ENCODE results near the gene WWOX.

WWOX gene

DNA sequence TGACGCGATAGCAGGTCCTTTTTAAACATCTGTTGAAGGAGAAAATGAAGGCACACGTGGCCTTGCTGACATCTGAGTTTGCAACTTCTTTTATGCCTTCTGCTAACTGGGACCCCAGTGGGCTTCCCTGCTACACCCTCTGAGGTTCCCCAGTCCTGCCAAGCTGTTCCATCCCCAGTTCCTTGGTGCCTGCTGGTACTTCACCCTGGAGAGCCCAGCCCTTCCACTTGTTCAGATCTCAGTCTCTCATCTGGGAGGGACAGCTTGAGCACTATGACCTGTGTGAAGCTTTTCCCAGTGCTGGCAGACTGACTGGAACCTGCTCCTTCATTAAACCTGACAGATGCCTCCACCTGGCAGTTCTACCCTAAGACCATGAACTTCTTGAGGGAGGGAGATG is 95.5 kb downstream of the WWOX start:
- DNase-seq (ENCODE audit: low read depth, low spot score), result no peak

DNA sequence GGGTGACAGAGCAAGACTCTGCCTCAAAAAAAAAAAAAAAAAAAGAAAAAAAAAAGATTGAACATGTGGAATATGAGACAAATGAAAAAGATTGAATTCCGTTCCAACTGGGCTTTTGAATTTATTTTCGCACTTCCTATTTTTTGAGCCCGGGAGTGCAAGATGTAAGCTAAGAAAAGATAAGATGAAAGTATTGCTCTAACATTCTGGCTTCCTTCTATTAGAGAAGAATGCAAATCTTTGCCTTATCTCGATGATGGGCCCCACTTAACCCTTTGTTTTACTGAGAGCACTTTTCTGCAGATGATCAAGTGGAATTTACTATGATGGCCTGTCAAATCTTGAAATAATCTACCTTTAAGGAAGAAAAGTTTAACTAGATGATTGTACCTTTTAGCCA is 96.3 kb downstream of the WWOX start:
- no peak for DNase-seq (ENCODE audit: low read depth, low spot score)

DNA sequence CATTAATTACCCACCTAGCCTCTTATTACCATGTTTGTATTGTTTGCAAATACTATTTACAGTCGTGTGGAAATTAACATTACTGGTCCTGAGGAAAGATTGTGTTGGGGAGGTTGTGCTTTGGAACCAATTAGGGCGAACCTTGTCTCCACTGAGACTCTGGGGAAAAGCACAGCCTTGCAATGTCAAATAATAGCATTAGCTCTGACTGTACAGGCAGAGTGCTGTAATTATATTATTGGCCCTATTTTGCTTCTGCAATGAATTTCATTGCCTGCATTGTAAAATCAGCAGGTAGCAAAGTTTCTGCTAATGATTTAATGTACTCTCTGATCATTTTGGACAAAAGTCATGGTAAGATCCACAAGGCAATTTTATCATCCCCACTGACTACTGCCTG is 97.0 kb downstream of the WWOX start:
- DNase-seq (ENCODE audit: low read depth, low spot score), result no peak

DNA sequence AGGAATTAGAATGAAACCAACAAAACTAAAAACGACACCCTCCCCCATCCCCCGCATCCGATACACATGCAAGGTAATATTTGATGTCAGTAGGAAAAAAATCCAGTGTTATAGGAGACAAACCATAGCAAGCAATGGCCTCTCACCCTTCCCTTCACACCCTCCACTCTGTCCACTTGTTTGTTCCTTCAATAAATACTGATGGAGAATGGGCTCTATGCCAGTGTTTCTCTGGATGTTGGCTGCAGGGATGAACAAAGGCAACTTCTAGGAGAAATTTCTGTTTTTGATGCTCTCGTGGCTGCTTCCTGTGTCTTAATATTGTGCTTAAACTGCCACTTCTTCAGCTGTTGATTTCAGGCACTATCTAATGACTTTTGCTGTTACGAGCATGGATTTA is 98.8 kb downstream of the WWOX start:
- no peak for DNase-seq (ENCODE audit: low read depth, low spot score)

DNA sequence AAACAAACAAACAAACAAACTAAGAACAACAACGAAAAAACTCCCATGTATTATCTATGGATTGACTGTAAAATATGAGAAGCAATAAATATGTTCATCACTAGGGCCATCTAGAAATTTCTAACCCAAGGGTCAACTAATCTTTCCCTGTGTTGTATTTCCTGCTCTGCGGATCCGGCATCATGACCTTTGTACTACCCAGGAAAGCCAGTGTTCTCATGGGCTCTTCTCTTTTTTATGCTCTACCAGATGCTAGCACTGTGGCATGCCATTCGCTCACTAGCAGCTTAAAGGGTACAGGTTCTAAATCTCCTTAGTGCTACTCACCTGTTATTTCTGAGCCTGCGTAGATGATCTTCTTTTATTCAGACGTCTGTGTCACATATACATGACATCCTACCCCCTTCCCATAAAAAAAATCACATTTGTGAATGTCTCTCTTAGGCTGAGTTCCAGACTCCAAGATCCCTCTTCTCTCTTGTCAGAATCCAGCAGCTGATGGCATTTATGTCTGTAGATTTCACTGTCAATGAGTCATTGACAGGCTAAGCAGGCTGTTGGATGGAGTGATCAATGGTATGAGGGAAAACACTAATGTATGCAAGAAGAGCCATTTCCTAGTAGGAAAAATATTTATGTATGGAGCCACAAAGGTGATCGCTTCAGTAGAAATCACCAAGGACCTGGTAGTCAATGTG is 100.0 kb downstream of the WWOX start:
- DNase-seq (ENCODE audit: low read depth, low spot score), result no peak

DNA sequence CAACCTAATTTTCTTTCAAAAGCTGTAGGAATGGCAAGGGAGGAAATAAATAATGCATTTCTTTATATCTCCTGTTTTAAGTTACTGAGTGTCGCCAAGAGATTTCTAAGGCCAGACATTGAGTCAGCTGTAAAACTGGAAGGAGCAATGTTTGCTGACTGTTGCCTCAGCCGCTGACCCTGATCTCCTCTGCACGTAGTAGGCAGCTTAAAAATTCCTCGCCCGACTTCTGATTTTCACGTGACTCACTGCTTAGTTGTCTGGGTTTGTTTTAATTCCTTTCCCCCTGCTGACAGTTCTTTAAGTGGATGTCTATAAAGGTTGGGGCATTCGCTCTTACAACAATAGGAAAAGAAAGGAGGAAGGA is 100.6 kb downstream of the WWOX start:
- DNase-seq (ENCODE audit: low read depth, low spot score), result no peak

DNA sequence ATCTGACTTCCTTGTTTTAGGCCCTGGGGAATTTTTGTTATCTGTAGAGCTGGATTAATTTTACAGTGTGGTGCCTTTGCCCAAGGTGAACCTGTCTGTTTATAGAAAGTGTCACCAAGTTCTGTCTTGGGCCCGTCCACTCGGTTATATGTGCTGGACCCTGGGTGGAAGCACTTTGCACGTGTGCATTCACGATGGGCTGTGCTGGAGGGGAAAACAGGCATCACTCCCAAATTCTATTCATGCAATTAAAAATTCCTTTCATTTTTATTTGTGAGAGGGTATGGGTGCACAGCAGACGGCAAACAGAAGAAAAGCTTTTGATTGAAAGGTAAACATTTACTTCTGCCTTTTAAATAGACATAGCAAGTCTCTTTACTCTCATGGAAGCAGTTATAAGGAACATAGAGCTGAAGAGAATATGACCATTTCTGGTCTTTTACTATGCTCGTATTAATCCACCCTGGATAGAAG is 101.2 kb downstream of the WWOX start:
- no peak for DNase-seq (ENCODE audit: low read depth, low spot score)

DNA sequence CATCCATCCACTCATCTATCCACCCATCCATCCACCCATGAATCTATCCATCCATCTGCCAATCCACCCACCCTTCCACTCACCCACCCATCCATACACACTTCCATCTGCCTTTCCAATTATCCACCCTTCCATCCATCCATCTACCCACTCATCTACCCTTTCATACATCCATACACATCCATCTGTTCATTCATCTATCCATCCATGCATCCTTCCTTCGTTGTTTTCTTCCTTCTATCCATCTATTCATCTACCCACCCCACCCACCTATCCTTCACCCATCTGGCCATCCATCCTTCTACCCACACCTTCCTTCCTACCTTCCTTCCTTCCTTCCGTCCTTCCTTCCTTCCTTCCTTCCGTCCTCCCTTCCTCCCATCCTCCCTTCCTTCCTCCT is 106.1 kb downstream of the WWOX start:
- no peak for DNase-seq (ENCODE audit: low read depth, low spot score)

DNA sequence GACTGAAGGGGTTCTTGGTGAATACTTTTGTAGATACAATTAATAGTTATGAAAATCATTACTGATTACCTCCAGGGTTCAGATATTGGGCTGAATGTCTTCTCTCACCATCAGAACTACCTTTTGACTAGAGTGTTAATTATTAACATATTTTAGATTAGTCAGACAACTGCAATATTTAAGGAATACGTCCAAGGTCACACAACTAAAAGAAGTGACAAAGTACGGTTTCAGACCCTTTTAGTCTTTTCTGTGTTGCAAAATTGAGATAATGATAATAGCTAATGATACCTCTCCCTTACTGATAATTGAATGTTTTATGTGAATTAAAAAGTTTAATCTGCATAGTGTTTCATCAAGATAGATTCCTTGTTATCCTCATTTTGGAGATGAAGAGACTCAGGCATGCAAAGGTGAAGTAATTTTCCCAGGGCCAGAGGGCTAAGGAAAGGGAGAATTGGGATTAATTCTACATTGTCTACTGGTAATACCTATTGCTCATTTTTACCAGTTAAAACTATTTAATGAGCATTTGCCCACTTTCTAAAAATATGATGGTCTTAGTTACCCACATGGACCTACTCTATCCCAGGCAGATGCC is 107.3 kb downstream of the WWOX start:
- DNase-seq (ENCODE audit: low read depth, low spot score), result no peak

DNA sequence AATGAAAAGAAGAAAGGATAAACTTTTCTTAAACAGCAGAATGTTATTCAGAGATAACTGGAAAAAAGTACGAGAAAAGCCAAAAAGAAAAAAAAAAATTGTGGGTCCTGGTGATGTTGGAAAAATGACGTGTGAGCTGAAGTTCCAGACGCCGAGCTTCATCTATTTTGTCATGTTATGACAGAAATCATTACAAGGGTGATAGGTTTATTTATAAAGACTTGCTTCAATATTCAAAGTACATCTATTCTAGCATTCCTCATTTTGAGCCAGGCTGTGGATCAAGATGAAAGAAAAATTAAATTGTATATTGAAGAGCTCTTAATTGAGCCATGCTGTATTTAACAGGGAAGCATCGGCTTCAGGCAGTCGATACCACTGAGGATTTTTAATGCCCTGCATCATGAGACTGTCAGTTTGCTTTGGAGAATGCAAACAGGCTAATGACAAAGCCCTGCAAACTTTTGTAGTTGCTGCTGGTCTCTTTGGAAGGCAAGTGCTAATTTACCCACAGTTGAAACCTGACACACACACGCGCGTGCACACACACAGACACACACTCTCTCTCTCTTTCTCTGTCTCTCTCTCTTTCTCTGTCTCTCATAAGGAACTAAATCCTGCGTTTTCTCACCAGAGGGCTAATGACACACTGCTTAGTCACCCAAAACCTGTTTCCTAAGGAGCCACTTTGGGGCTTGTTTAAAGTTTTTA is 110.7 kb downstream of the WWOX start:
- DNase-seq (ENCODE audit: low read depth, low spot score), result no peak

DNA sequence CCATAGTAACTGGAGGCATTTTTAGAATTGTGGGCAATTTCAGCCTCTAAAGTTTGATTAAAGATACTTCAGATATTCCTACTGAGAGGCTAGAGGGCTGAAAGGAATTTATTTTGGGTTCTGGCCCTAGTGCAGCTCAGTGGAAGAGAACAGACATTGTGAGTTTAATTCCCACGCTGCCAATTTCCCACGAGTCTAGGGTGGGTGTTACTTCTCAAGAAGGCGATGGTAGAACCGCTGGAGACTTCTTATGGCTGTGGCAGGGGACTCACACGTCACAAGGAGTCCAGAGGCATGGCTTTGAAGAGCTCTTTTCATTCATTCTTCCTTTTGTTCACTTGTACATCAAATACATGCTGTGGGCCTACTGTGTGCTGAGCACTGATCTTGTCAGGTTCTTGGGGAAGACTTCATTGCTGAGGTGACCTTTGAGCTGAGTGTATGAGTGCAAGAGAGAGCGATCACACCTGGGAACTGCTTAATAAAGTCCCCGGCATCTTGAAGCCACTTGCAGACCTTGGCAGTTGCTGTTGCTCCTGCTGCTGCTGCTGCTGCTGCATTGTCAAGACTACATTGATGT is 111.7 kb downstream of the WWOX start:
- no peak for DNase-seq (ENCODE audit: low read depth, low spot score)

DNA sequence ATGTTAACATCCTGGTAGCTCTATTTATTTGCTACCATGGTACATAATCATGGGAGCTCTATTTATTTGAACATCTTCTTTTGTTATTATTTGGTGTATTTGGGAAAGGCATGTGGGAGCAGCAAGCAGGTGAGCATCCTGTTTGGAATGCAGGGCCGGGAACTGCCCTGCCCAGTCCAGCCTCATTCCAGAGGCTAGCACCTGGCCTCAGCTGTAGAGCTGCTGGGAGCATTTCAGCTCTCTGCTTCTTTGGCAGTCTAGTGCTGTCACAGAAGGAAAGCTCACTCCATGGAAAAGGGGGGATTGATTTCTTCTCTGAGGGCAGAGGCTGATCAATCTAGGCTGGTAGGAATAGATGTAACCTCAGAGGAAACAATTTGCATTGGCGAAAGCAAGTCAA is 112.5 kb downstream of the WWOX start:
- DNase-seq (ENCODE audit: low read depth, low spot score), result no peak

DNA sequence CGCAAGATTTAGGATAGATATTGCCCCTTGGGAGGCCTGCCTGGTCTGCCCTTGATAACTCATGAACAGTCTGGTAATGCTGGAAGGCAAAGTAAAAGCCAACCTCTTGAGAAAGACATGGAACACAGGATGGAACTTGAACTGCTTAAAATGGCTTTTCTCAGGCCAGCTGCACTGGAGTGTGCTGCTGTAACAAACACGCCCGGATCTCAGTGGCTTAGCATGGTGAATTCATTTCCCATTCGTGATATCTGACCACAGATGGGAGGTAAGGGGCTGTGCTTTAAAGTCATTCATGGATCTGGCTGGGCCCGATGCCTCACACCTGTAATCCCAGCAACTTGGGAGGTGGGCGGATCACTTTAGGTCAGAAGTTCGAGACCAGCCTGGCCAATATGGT is 113.2 kb downstream of the WWOX start:
- no peak for DNase-seq (ENCODE audit: low read depth, low spot score)

DNA sequence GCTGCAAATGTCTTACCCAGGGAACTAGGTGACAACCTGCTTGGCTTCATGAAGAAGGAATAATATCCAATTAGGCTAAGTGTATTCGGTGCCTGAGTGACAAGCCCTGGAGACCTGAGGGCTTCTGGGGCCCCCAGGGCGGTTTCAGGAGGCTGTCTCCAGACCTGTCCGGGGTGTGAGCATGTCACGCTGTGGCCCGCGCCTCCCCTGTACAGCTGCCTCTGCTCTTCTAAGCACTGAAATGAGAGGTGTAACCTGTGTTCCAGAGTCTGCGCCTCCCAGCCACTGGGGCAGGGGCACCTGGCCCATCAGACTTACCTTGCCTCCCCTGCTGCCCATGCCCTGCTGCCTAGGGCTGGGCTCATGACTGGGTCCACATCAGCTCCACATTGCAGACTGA is 114.3 kb downstream of the WWOX start:
- no peak for DNase-seq (ENCODE audit: low read depth, low spot score)

DNA sequence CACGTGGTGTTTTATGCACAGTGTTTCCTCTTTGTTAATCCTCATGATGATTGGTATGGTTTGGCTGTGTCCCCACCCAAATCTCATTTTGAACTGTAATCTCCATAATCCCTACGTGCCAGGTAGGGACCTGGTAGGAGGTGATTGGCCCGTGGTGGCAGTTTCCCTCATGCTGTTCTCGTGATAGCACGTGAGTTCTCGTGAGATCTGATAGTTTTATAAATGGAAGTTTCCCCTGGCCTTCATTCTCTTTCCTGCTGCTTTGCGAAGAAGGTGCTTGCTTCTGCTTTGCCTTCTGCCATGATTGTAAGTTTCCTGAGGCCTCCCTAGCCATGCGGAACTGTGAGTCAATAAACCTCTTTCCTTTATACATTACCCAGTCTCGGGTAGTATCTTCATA is 115.8 kb downstream of the WWOX start:
- no peak for DNase-seq (ENCODE audit: low read depth, low spot score)

DNA sequence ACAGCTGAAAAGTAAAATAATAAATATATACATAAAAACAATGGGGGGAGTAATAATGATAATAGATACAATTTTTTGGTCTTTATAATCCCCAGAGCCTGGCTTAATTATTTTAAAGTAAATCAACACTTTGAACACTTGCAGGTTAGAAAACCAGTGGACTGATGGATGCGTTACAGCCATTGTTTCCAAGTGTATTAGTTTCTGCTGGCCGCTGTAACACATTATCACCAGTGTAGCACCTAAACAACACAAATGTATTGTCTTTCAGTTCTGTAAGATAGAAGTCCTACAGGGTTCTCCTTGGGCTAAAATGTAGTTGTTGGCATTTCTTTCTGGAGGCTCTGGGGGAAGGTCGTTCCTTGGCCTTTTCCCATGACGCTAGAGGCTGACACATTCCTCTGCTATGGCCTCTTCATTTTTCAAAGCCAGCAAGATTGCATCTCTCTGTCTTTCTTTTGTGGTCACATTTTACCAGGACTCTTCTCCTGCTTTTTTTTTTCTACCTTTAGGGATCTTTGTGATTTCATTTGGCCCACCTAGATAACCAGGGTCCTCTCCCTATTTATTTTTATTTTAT is 116.8 kb downstream of the WWOX start:
- no peak for DNase-seq (ENCODE audit: low read depth, low spot score)

DNA sequence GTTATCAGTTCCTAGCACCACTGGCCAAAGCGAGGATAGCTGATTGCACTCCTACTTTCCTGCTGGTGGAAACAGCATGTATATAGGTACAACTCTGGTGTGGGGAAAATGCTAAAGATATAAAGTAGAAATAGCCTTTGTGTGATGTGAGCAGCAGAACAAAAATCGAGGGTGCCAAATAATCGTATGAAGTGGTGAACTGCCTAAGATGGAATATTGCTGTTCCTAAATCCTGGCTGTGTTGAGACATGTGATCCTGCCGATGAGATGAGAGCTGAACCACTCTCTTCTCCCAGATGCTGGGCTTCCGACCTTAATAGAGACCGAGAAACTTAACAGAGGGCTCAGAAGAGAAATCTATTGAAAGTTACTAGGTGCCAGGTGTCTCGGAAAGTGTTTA is 117.8 kb downstream of the WWOX start:
- DNase-seq (ENCODE audit: low read depth, low spot score), result no peak

DNA sequence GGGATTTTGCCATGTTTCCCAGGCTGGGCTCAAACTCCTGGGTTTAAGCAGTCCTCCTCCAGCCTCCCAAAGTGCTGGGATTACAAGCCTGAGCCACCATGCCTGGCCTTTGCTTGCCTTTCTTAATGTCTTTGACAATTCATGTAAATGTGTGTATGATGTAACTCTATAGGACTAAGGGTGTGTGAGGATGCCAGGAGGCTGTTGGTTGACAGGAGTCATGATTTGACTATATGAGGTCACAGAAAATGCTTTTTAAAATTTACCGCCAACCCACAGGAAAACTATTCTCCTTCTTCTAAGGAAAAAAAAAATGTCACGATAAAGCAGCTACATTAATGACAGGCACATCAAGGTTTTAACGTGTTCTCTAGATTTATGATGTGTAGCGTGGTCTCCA is 118.8 kb downstream of the WWOX start:
- DNase-seq (ENCODE audit: low read depth, low spot score), result no peak

DNA sequence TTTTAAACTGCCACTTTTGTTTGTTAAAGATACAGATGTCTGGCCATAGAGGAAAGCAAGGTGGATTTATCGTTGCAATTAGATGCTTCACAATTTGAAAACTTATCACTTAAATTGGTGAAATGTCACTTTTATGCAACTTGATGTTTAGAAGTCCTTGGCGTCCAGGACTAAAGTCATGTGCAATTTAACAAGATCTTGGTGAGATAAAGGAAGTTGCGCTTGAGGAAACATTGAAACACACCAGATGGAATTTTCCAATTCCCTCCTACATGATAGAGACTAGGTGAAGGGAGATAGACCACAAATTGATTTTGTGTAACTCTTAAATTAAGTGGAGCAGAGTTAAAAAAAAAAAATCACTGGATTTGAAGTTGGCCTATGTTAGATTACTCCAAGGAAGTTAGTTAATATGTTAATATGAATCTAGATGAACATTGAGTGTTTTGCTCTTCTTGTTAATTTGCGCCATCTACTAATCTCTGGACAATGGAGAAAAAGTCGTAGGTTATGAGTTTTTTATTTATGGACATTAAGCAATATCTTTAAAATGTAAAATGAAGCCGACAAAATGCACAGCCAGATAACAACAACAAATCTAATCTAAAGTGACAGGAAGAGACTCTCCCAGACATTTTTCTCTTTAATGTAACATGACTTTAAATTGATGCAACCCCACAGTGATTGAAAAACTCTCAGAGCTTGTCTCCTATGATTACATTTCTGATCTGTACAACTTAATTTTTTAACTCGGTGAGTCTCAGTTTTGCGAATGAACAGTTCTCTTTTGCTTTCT is 119.6 kb downstream of the WWOX start:
- no peak for DNase-seq (ENCODE audit: low read depth, low spot score)

DNA sequence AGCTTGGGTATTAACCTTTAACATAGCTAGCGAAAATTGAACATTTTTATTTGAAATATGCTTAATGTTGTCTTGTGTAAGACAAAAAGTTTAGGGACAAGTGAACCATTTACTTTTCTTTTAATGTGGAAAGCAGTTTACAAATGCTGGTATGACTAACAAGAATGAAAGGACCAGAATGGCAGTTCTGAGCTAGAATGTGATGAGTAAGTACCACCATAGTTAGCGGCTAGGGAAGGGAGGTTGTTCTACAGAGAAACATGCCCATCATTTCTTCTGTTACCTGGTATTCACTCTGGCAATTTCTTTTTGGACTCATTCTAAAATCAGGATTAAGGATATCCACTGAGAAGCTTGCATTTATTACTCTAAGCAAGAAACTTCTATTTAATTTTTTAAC is 121.1 kb downstream of the WWOX start:
- no peak for DNase-seq (ENCODE audit: low read depth, low spot score)

DNA sequence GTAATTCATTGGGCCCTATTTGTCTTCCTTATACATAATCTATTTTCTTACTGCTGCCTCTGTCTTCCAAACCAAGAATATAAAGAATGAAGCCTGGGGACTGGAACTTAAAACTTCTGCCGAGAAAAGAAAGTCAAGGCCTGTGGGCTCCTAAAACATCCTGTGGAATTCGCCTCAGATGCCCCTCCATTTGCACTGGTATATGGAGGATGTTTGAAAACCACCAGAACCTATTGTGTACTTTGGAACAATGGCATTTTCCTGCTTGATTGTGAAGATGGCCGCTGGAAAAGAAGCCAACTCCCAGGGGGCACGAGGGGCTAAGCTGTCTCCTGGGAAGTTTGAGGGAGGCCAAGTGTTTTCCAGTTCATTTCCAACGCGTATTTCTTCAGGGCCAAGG is 122.4 kb downstream of the WWOX start:
- DNase-seq (ENCODE audit: low read depth, low spot score), result no peak

DNA sequence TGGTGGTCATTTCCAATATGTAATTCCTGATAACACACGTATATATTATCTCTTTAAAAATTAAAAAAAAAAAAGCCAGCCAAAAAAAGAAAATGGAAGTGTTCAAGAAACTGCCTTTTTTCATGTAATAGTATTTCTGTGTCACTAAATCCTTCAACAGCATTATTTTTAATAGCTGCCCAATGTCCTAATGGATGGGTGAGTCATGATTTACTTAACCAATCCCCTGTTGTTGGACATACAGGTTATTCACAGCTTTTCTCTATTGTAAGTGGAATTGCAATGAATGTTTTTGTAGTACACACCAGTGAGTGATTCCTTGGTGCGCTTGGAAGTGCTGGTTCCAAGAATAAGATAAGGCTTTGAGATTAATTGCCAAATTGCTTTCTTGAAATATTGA is 124.9 kb downstream of the WWOX start:
- no peak for DNase-seq (ENCODE audit: low read depth, low spot score)
